GM23338 (cell line): ENCODE results near the gene KSR2. TPM values are rescaled to one million over a fixed set of nuclear protein-coding genes. Genes with fewer than 3 reads are reported as not detected.

Source experiments
- ATAC-seq: fragments of 200-7000 bp; cut with Tn5 transposase; 3 replicates; pipeline ENCODE4 v1.9.1; 2020
- DNase-seq: peaks from one replicate; pipeline ENCODE4 v3.0.0-alpha.2; 2015; ENCODE audit warnings: low spot score
- H2AFZ ChIP-seq: fragments of 200-600 bp; sonication (generic); 2 replicates; pipeline ENCODE4 v1.8.0; 2016; ENCODE audit warnings: antibody characterized with exemption, mild to moderate bottlenecking, moderate library complexity
- H3F3A ChIP-seq: fragments of 200-600 bp; sonication (generic); replicated peaks from 2 replicates; pipeline ENCODE4 v1.8.0; 2017; ENCODE audit warnings: antibody characterized with exemption, mixed run types, low read depth
- H3K27ac ChIP-seq: fragments of 200-600 bp; sonication (generic); 2 replicates; pipeline ENCODE4 v1.6.1; 2016; ENCODE audit warnings: low read depth
- H3K27me3 ChIP-seq: fragments of 200-600 bp; sonication (generic); 2 replicates; pipeline ENCODE4 v1.8.0; 2016; ENCODE audit warnings: mild to moderate bottlenecking, mixed run types, moderate library complexity; ENCODE audit not compliant: insufficient read depth
- H3K36me3 ChIP-seq: fragments of 200-600 bp; sonication (generic); 2 replicates; pipeline ENCODE4 v1.8.0; 2016; ENCODE audit warnings: mild to moderate bottlenecking; ENCODE audit not compliant: insufficient read depth
- H3K4me1 ChIP-seq: fragments of 200-600 bp; sonication (generic); 2 replicates; pipeline ENCODE4 v1.8.0; 2016; ENCODE audit warnings: mild to moderate bottlenecking, moderate library complexity; ENCODE audit not compliant: insufficient read depth
- H3K4me2 ChIP-seq: fragments of 200-600 bp; sonication (generic); 2 replicates; pipeline ENCODE4 v1.7.1; 2017; ENCODE audit warnings: mixed run types
- H3K4me3 ChIP-seq: fragments of 200-600 bp; sonication (generic); 2 replicates; pipeline ENCODE4 v1.6.1; 2016; ENCODE audit warnings: mixed run types
- H3K79me2 ChIP-seq: fragments of 200-600 bp; sonication (generic); replicated peaks from 2 replicates; pipeline ENCODE4 v1.8.0; 2017; ENCODE audit warnings: mild to moderate bottlenecking; ENCODE audit not compliant: insufficient read depth
- H3K9me2 ChIP-seq: fragments of 200-600 bp; sonication (generic); 2 replicates; pipeline ENCODE4 v1.8.0; 2017; ENCODE audit not compliant: insufficient read depth
- H4K20me1 ChIP-seq: fragments of 200-600 bp; sonication (generic); replicated peaks from 2 replicates; pipeline ENCODE4 v1.8.0; 2017; ENCODE audit warnings: mild to moderate bottlenecking; ENCODE audit not compliant: insufficient read depth
- H3K27ac Mint-ChIP-seq: 2 replicates; pipeline ENCODE4 v1.8.0; 2020; ENCODE audit warnings: inconsistent platforms, mild to moderate bottlenecking, moderate library complexity, mixed read lengths
- H3K27me3 Mint-ChIP-seq: 3 replicates; pipeline ENCODE4 v1.8.0; 2022; ENCODE audit warnings: low read depth, mild to moderate bottlenecking, moderate library complexity, mixed read lengths, inconsistent platforms; ENCODE audit not compliant: insufficient read depth, poor library complexity
- H3K36me3 Mint-ChIP-seq: 3 replicates; pipeline ENCODE4 v1.8.0; 2021; ENCODE audit warnings: low read depth, mild to moderate bottlenecking, inconsistent platforms, moderate library complexity, mixed read lengths
- H3K4me1 Mint-ChIP-seq: 3 replicates; pipeline ENCODE4 v1.8.0; 2020; ENCODE audit warnings: mild to moderate bottlenecking, inconsistent platforms, mixed read lengths
- H3K4me3 Mint-ChIP-seq: 3 replicates; pipeline ENCODE4 v1.8.0; 2021; ENCODE audit warnings: moderate library complexity, mild to moderate bottlenecking, inconsistent platforms, mixed read lengths
- H3K9me3 Mint-ChIP-seq: 3 replicates; pipeline ENCODE4 v1.8.0; 2020; ENCODE audit warnings: moderate library complexity, mild to moderate bottlenecking, inconsistent platforms, mixed read lengths
- CREB1 ChIP-seq: fragments of 250-450 bp; sonication (Bioruptor Pico); IDR thresholded peaks from 2 replicates; pipeline ENCODE4 v1.5.0; 2020; ENCODE audit warnings: low read depth, mild to moderate bottlenecking, moderate library complexity
- EZH2 ChIP-seq: fragments of 200-600 bp; sonication (generic); IDR thresholded peaks from one replicate; pipeline ENCODE4 v1.8.0; 2017; ENCODE audit warnings: antibody characterized with exemption, mild to moderate bottlenecking, low read depth; ENCODE audit not compliant: unreplicated experiment
- EZH2phosphoT487 ChIP-seq: fragments of 200-600 bp; sonication (generic); IDR thresholded peaks from one replicate; pipeline ENCODE4 v1.8.1; 2018; ENCODE audit warnings: antibody characterized with exemption; ENCODE audit not compliant: unreplicated experiment
- NANOG ChIP-seq: IDR thresholded peaks from 2 replicates; pipeline ENCODE4 v1.6.1; 2016; ENCODE audit warnings: antibody characterized with exemption, borderline replicate concordance
- REST ChIP-seq: IDR thresholded peaks from one replicate; pipeline ENCODE4 v1.6.1; 2018; ENCODE audit warnings: antibody characterized with exemption; ENCODE audit not compliant: unreplicated experiment
- ZNF331 ChIP-seq: fragments of 250-450 bp; sonication (Bioruptor Pico); IDR thresholded peaks from 2 replicates; pipeline ENCODE4 v1.5.0; 2020; ENCODE audit warnings: low read depth, mild to moderate bottlenecking, moderate library complexity
- polyA plus RNA-seq: library from polyadenylated mRNA; unstranded; fragments of >200 nt; fragmentation: Nextera tagmentation; extraction: Ambion mirVana; gene quantifications from 2 replicates; pipeline ENCODE4 v1.2.1, GENCODE V29; 2016
- total RNA-seq: library from RNA; depleted of rRNA; stranded (reverse); fragments of >200 nt; shearing (Covaris generic); gene quantifications from 2 replicates; pipeline ENCODE4 v1.2.3, GENCODE V29; 2014
- TF ChIP-seq, protein P1 (sequence below), 2 experiments: fragments of 200-600 bp in 1 of 2; sonication (generic) in 1 of 2; conservative IDR thresholded peaks; 2 replicates each; pipeline versions ENCODE4 v1.5.1 to v1.6.1; 2016 to 2017; ENCODE audit warnings: antibody characterized with exemption in 2 of 2, low read depth in 2 of 2, mild to moderate bottlenecking in 2 of 2, moderate library complexity in 1 of 2
- TF ChIP-seq, protein P2 (sequence below): IDR thresholded peaks from 2 replicates; pipeline ENCODE4 v1.6.1; 2016; ENCODE audit warnings: antibody characterized with exemption

The KSR2 gene
- total and polyA plus RNA-seq, 2 experiments from 2014 or later: 1.1 to 2.7 TPM

DNA sequence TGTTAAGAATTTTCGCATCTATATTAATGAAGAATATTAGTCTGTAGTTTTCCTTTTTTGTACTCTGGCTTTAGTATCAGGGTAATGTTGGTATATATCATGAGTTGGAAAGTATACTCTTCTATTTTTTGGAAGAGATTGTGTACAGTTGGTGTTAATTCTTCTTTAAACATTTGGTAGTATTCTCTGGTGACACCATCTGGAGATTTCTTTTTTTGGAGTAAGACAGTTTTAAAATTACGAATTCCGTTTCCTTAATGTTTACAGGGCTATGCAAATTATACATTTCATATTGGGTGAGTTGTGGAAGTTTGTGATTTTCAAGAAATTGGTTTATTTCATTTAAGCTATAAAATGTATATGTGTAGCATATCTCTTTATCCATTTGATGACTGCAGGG, 423.6 kb downstream of the KSR2 start (continued):
- TF ChIP-seq, protein P1, sequence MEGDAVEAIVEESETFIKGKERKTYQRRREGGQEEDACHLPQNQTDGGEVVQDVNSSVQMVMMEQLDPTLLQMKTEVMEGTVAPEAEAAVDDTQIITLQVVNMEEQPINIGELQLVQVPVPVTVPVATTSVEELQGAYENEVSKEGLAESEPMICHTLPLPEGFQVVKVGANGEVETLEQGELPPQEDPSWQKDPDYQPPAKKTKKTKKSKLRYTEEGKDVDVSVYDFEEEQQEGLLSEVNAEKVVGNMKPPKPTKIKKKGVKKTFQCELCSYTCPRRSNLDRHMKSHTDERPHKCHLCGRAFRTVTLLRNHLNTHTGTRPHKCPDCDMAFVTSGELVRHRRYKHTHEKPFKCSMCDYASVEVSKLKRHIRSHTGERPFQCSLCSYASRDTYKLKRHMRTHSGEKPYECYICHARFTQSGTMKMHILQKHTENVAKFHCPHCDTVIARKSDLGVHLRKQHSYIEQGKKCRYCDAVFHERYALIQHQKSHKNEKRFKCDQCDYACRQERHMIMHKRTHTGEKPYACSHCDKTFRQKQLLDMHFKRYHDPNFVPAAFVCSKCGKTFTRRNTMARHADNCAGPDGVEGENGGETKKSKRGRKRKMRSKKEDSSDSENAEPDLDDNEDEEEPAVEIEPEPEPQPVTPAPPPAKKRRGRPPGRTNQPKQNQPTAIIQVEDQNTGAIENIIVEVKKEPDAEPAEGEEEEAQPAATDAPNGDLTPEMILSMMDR (conservative IDR thresholded peaks at IDR 0.05; ENCODE audit: low read depth in 2 of 2): no peak
- TF ChIP-seq, protein P2, sequence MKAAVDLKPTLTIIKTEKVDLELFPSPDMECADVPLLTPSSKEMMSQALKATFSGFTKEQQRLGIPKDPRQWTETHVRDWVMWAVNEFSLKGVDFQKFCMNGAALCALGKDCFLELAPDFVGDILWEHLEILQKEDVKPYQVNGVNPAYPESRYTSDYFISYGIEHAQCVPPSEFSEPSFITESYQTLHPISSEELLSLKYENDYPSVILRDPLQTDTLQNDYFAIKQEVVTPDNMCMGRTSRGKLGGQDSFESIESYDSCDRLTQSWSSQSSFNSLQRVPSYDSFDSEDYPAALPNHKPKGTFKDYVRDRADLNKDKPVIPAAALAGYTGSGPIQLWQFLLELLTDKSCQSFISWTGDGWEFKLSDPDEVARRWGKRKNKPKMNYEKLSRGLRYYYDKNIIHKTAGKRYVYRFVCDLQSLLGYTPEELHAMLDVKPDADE: no peak

DNA sequence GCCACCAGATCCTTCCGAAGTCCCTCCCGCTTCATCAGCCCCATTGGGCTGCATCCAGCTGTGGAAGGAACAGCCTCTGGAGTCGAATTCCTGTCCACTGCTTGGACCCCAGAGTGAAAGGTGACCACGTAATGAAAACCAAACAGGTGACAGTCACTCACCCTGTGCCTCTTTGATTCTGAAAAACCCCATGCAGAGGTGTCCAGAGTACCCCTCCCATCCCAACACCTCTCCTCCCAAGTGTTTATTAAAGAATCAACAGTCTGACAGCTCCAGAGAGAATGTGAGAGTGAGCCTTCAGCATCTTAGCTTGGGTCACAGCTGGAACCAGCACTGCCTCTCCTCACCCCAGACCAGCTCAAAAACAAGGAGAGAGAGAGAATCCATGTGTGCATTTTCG, 428.8 kb downstream of the KSR2 start:
- H3K79me2 ChIP-seq: no peaks in the 10 kb centered on the region
- H3F3A ChIP-seq: no peaks in the 10 kb centered on the region
- DNase-seq: no peak
- no peaks in the 10 kb centered on the region for H3K36me3 Mint-ChIP-seq
- no peak overlapping the region for H3K4me3 ChIP-seq
- H3K27me3 Mint-ChIP-seq: peaks cover 6% of the 10 kb centered on the region
- H3K36me3 ChIP-seq: no peaks in the 10 kb centered on the region
- ATAC-seq: no peak
- no peak overlapping the region for H3K4me3 Mint-ChIP-seq
- H4K20me1 ChIP-seq: no peaks in the 10 kb centered on the region
- no peak overlapping the region for H3K4me2 ChIP-seq
- no peaks in the 10 kb centered on the region for H3K4me1 Mint-ChIP-seq
- no peak overlapping the region for H3K27ac ChIP-seq
- H3K27ac Mint-ChIP-seq: no peak overlapping the region
- no peaks in the 10 kb centered on the region for H3K4me1 ChIP-seq
- no peaks in the 10 kb centered on the region for H3K9me2 ChIP-seq
- H3K27me3 ChIP-seq: no peaks in the 10 kb centered on the region
- H3K9me3 Mint-ChIP-seq: no peaks in the 10 kb centered on the region
- TF ChIP-seq, protein P1 (conservative IDR thresholded peaks at IDR 0.05; ENCODE audit: low read depth in 2 of 2): no peak
- no peak for TF ChIP-seq ZNF331 (CRISPR knock-in tag)
- TF ChIP-seq CREB1 (CRISPR knock-in tag): no peak
- no peak for TF ChIP-seq EZH2
- TF ChIP-seq REST: no peak
- TF ChIP-seq EZH2phosphoT487: no peak
- no peak for TF ChIP-seq NANOG
- no peak overlapping the region for H2AFZ ChIP-seq
